Hematopoietic multipotent progenitor cell treated with erythropoietin and hydrocortisone succinate and interleukin-3 and kit ligand, for 17 days (in vitro differentiated cells): ENCODE results near the gene ASPSCR1.

ENCODE experiments used
- DNase-seq: peaks from one replicate; pipeline ENCODE4 v3.0.0-alpha.2; 2015; ENCODE audit warnings: low spot score

ASPSCR1 gene

GRCh38 chr17:81941484-81942166 lies 35.8 kb upstream of the ASPSCR1 start:
- no peak for DNase-seq

- DNase-seq = no peak
These were observed 35.3 kb upstream of the ASPSCR1 start for GRCh38 chr17:81942167-81942553.

GRCh38 chr17:81944858-81945257 lies 32.6 kb upstream of the ASPSCR1 start:
- no peak for DNase-seq

GRCh38 chr17:81947189-81947588 lies 30.2 kb upstream of the ASPSCR1 start, which contains the start of gene MYADML2:
Gene MYADML2, minus strand, starts transcription at chr17:81947233. Its CDS starts 5,492 bp downstream, at chr17:81941741.
- DNase-seq = no peak

- DNase-seq = no peak
These were observed 28.6 kb upstream of the ASPSCR1 start for GRCh38 chr17:81948635-81949378.

GRCh38 chr17:81950501-81950900 lies 26.9 kb upstream of the ASPSCR1 start:
- no peak for DNase-seq

- DNase-seq = no peak
These were observed 25.4 kb upstream of the ASPSCR1 start for GRCh38 chr17:81951785-81952684.

GRCh38 chr17:81952792-81953228 lies 24.6 kb upstream of the ASPSCR1 start:
- no peak for DNase-seq

- peak; percentile 55 for DNase-seq
These were observed 24.0 kb upstream of the ASPSCR1 start for GRCh38 chr17:81953443-81953842.

GRCh38 chr17:81954131-81955057 lies 23.0 kb upstream of the ASPSCR1 start:
- no peak for DNase-seq

GRCh38 chr17:81955058-81955681 lies 22.3 kb upstream of the ASPSCR1 start:
- DNase-seq = no peak

GRCh38 chr17:81955756-81956544 lies 21.5 kb upstream of the ASPSCR1 start:
- DNase-seq = no peak

GRCh38 chr17:81956607-81957589 lies 20.5 kb upstream of the ASPSCR1 start:
- no peak for DNase-seq

- no peak for DNase-seq
These were observed 19.6 kb upstream of the ASPSCR1 start for GRCh38 chr17:81957691-81958432.

GRCh38 chr17:81958633-81959342 lies 18.6 kb upstream of the ASPSCR1 start:
- DNase-seq = no peak

GRCh38 chr17:81959362-81960129 lies 17.9 kb upstream of the ASPSCR1 start:
- peak; percentile 76 for DNase-seq
